ENCODE data around the gene CPA1.

Gene CPA1

DNA sequence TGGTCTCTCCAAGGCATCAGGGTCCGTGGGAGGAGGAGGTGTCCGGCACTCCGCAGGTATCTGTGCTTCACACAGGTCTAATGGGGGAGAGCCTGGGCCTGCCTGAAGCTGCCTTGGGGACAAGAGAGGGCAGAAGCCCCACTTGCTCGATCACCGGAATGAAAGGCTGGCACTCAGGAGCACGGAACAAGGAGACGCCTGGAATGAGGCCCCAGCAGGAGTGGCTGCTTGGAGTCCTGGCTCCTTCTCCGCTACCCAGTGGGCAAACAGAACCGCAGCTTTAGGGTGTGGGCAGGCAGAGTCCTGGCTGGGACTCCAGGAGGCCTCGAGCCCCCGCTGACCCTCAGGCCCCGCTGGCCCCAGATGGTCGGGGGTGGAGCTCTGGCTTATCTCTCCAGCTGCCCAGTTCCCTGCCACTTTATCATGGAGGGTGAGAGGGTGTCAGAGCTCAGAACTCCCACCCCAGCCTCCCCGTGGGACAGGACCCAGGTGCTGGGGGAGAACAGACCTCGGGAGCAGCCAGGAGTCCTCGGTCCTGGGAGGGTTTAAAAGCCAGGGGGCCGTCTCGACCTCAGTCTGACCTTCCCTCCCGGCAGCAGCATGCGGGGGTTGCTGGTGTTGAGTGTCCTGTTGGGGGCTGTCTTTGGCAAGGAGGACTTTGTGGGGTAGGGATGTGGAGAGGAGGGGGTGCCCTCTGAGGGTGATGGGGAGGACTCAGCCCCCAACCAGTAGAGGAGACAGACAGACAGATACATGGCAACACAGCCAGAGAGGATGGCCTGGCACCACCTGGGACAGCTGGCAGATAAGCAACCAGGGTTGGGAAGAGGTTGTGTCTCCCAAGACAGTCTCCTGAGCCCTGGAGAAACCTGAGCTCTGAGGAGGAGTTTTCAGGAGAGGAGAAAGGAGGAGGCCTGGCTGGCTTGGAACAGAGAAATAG, at the start of gene CPA1:
Gene CPA1, plus strand, starts transcription at position 574 of the 940 bp plus-strand sequence. Its CDS starts 27 bp downstream, at position 601.
- no peak for DNase-seq

DNA sequence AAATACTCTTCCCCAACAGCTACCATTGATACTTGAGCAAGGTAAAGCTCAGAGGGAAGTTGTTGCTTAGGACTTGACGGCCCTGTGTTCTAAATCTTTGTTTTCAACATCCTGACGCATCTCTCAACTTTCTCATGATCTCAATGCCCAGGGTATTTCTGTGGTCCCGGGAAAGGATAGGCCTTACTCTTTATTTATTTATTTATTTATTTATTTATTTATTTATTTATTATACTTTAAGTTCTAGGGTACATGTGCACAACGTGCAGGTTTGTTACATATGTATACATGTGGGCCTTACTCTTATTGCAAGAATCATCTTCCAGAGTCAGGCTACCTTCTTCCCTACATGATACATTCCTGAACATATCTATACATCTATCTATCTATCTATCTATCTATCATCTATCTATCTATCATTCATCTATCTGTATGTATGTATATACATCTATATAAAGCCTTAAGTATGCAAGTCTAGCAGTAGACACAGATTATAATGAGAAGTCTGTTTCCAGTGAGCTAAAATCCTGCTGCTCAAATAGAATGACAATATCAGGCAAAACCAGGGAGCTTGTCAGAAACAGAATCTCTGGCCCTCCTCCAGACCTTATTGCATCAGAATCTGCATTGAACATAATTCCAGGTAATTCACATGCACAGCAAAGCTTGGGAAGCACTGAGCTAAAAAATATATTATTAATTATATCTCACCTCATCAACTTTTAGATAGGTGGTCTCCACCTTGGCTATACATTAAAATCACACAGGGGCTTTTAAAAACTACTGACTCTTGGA, 47.8 kb upstream of the CPA1 start:
- DNase-seq: no peak

- DNase-seq: no peak
Observed at GRCh38 chr7:130333832-130334231, 46.5 kb upstream of the CPA1 start.

GRCh38 chr7:130334274-130334673, 46.0 kb upstream of the CPA1 start:
- DNase-seq: no peak

DNA sequence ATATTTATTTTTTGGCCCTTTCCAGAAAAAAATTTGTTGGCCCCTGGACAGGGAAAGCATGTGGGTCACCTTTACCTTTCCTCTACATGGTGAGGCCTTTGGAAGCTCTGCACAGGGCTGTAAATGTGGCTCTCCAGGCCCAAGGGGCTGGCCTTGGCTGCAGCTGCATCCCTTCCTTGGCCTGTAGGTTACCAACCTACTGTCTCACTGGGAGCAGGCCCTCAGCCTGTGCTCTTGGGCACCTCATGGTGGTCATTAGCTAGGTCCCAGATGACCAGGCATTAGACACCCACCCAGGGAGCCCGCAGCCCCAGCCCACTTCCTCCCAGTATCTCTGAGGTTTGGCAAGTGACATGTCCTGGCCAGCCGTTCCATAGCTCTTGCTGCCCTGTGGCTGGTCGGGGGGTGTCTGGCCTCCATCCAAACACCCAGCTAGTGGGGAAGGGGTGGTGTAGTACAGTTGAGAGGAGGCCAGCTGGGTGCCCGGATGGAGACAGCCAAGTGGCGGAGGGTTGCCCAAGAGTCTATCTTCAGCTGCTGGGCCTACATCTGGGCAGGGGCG, 42.8 kb upstream of the CPA1 start:
- DNase-seq: no peak

- DNase-seq: no peak
Observed at GRCh38 chr7:130338233-130338632, 42.1 kb upstream of the CPA1 start.

DNA sequence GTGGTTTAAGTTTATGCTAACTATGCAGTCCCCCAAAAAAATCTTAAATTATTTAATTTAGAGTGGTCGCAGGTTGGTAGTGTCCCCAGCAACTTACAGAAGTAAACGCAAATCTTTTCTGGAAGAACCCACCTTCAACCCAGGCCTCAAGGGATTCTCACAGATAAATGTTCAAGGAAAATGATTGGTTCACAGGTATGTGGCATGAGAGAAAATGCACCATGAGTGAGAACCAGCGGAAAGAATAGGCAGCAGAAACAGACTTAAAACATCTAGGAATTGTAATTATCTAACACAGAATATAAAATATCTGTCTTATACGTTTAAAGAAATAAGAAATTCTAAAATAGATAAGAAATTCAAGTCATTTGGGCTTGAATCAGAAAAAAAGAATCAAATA, 38.4 kb upstream of the CPA1 start:
- DNase-seq: no peak

DNA sequence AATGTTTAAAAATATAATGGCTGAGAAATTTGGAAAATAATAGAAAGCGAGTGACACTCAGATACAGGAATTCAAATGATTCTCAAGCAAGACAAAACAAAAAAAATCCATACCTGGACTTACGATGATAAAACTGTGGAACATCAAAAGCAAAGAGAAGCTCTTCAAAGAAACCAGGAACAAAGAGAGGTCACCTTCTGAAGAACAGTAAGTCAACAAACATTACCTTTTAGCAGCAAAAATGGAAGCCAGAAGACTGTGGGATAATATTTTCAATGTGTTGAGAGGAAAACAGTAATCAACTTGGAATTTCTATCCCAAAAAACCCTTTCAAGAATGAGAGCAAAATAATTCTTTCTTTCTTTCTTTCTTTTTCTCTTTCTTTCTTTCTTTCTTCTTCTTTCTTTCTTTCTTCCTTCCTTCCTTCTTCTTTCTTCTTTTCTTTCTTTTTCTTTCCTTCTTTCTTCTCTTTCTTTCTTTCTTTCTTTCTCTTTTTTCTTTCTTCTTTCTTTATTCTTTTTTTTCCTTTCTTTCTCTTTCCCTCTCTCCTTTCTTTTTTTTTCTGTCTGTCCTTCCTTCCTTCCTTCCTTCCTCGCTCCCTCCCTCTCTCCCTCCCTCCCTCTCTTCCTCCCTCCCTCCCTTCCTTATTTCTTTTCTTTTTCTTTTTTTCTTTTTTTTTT, 37.5 kb upstream of the CPA1 start:
- DNase-seq: no peak

GRCh38 chr7:130344271-130344866, 35.9 kb upstream of the CPA1 start, which contains the start of gene CPA5:
Gene CPA5, plus strand, starts transcription at chr7:130344816. Its CDS starts 1,670 bp downstream, at chr7:130346486.
- DNase-seq: no peak

DNA sequence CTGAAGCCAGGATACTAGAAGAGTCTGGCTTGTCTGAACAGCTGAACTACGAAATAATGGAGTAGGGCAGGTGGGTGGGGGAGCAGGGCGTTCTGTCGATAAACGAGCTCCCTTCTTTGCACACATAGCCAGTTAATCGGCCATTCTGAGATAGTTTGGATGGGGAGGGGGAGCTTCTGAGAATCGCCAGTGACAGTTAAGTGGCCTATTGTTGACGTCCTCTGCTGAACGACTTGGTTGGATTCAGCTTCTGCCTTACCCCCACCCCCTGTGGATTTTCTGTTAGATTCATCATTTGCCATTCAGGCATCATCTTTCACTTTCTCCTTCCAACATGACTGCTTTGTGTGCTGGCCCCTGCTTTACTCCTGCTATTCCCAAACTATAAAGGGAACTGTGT, 35.2 kb upstream of the CPA1 start:
- no peak for DNase-seq

- no peak for DNase-seq
Observed at GRCh38 chr7:130345725-130346124, 34.6 kb upstream of the CPA1 start.

DNA sequence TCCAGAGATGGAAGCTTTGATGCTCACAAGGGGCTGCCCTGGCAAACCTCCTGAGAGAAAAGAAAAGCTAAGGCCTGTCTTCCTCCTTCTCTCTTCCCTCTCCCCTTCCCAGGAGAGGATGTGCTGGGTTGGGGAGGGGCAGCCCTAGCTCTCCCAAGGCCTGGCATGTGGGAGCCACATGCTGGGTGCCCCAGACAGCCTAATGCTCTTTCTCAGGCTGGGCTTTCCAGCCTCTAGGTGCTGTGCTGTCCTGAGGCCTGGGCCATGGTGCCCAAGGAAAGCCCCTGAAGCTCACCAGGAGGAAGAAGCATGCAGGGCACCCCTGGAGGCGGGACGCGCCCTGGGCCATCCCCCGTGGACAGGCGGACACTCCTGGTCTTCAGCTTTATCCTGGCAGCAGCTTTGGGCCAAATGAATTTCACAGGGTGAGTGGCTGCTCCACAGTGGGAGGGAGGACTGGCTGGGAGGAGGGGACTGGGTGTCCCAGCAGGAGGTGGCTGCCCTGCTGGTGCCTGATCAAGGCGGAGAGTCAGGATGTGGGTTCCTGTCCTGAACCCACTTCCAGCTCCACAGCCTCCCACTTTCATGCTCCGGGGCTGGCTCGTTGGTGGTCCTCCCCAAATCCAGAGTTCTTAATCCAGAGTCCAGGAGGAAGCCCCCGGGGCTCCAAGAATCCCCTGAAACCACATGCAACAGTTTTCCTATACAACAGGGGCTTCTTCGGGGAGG, 34.0 kb upstream of the CPA1 start:
- no peak for DNase-seq

DNA sequence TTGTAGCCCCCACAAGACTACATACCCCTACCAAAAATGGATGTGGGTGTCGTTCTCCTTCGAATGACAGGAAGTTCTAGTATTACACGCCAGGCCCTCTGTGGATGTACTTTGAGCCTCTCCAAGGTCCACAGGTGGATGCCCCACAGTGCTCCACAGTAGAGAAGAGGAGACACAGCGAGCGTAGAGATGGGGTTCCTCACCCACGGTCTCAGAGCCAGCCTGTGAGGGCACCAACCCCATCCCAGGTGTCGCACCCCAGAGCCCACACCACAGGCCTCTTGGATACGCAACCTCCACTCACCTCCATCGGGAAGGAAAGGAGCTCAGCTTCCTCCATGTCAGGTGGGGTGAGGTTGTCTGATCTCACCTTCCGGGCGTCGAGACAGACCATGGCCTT, 33.4 kb upstream of the CPA1 start:
- no peak for DNase-seq

GRCh38 chr7:130349911-130350782, 30.1 kb upstream of the CPA1 start:
- no peak for DNase-seq

DNA sequence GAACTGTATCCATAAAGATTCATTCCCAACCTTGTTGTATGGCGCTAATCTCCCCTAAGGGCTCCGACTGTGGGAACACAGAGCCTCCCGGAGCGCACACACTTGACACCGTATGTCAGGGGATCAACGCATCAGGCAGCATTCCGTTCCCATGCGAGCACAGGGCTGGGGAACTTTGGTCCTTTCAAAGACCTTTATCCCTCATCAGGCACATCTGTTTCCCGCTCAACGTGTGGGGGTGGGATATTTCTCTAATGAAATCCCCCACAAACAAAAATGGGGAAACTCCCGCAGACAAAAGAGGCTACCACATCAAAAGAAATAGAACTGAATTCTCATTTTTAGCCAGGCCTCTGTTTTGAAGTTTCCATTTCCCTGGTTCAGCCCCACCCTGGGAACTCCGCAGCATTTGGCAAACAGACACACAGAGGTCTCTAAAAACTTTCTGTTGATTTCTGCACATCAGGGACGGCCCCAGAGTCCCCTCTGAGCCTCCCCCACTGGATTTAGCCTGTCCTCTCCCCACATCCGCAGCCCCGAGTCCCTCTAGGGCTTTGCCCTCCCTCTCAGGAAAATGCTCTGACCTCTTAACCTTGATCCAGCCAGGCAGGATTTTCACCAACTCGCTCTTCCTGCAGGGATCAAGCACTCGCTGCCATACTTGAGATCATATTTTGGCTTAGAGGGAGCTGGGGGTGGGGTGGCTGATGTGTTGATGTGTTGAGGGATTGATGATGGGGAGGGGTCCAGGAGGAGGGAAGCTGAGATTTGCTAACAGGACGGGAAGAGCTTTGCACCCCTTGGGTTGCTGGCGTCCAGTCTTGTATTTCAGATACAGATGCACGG, 29.1 kb upstream of the CPA1 start:
- no peak for DNase-seq

- DNase-seq: no peak
Observed at GRCh38 chr7:130351791-130352090, 28.6 kb upstream of the CPA1 start.

GRCh38 chr7:130352194-130353074, 27.9 kb upstream of the CPA1 start:
- no peak for DNase-seq

DNA sequence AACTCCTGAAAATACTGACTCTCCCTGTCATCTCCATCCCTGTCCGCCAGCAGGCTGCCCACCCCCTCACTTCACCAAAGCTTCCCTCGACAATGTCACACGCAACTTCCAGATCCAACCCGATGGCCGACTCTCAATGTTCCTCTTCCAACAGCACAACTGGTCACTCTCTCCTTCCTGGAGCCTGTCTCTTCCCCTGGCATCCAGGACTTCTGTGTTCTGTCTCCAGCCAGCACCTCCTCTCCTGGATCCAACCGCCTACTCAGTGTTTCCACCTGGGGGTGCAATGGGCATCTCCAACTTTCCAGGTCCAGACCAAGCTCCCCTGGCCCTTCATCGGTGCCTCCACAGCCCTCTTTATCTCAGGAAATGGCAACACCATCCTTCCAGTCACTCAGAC, 27.1 kb upstream of the CPA1 start:
- DNase-seq: no peak
